LNCAP (cell line): ENCODE results near the gene DDX39A.

Experiments used
- CTCF ChIP-seq: fragments of 450-650 bp; IDR thresholded peaks from 2 replicates; pipeline ENCODE4 v1.5.1; 2017; ENCODE audit warnings: mild to moderate bottlenecking

DDX39A gene

GRCh38 chr19:14432791-14433553 is 13.8 kb upstream of the DDX39A start, which contains the start of gene PKN1:
TSS of gene PKN1 (plus strand) at chr19:14433306. CDS start at chr19:14433522, 216 bp downstream.
- TF ChIP-seq CTCF, result no peak

GRCh38 chr19:14430712-14431111 is 11.6 kb upstream of the DDX39A start:
- TF ChIP-seq CTCF, result no peak

- no peak for TF ChIP-seq CTCF
These were observed 9.8 kb upstream of the DDX39A start for GRCh38 chr19:14428882-14429416.

GRCh38 chr19:14427461-14427860 is 8.3 kb upstream of the DDX39A start:
- TF ChIP-seq CTCF, result no peak

GRCh38 chr19:14425696-14426138 is 6.6 kb upstream of the DDX39A start:
- TF ChIP-seq CTCF, result no peak

GRCh38 chr19:14418856-14419105 is 360 bp downstream of the DDX39A start:
- no peak for TF ChIP-seq CTCF

GRCh38 chr19:14416817-14417231 is 2.3 kb downstream of the DDX39A start:
- no peak for TF ChIP-seq CTCF
